Astrocyte (in vitro differentiated cells and primary cell): ENCODE data around the gene CPA4. TPM values are rescaled to one million over a fixed set of nuclear protein-coding genes. Genes with fewer than 3 reads are reported as not detected.

Experiments used
- DNase-seq: peaks from one replicate; pipeline ENCODE4 v3.0.0-alpha.2; 2010; ENCODE audit warnings: low read depth
- FAIRE-seq: peaks from 2 replicates; lab custom pipeline; 2011; peaks lifted over from hg19 to GRCh38; lab: Jason Lieb, UNC
- H2AFZ ChIP-seq: 2 replicates; pipeline ENCODE4 v1.6.0; 2012; ENCODE audit warnings: low read depth, low read length, inconsistent platforms
- H3K27ac ChIP-seq: 2 replicates; pipeline ENCODE4 v1.5.1; 2011; ENCODE audit warnings: low read depth, low read length, inconsistent platforms
- H3K27me3 ChIP-seq: 2 replicates; pipeline ENCODE4 v1.6.0; 2011; ENCODE audit warnings: low read length, inconsistent platforms; ENCODE audit not compliant: insufficient read depth
- H3K36me3 ChIP-seq: 2 replicates; pipeline ENCODE4 v1.5.1; 2011; ENCODE audit warnings: low read length, inconsistent platforms; ENCODE audit not compliant: insufficient read depth
- H3K4me1 ChIP-seq: 2 replicates; pipeline ENCODE4 v1.5.1; 2011; ENCODE audit warnings: low read length, inconsistent platforms; ENCODE audit not compliant: insufficient read depth
- H3K4me2 ChIP-seq: 2 replicates; pipeline ENCODE4 v1.6.0; 2012; ENCODE audit warnings: low read length, inconsistent platforms
- H3K4me3 ChIP-seq: 2 replicates; pipeline ENCODE4 v1.5.1; 2011; ENCODE audit warnings: low read depth, mild to moderate bottlenecking, low read length, inconsistent platforms; ENCODE audit not compliant: insufficient read depth
- H3K79me2 ChIP-seq: 2 replicates; pipeline ENCODE4 v1.6.0; 2012; ENCODE audit warnings: mild to moderate bottlenecking, low read length, inconsistent platforms; ENCODE audit not compliant: insufficient read depth
- H3K9ac ChIP-seq: 2 replicates; pipeline ENCODE4 v1.6.0; 2012; ENCODE audit warnings: mild to moderate bottlenecking, low read length, inconsistent platforms
- H3K9me3 ChIP-seq: 2 replicates; pipeline ENCODE4 v1.5.1; 2012; ENCODE audit warnings: low read depth, mild to moderate bottlenecking, low read length, inconsistent platforms; ENCODE audit not compliant: insufficient read depth
- H4K20me1 ChIP-seq: 2 replicates; pipeline ENCODE4 v1.6.0; 2012; ENCODE audit warnings: low read length, inconsistent platforms; ENCODE audit not compliant: insufficient read depth
- H3K27ac Mint-ChIP-seq: one replicate; pipeline ENCODE4 v1.8.0; 2021; ENCODE audit warnings: mild to moderate bottlenecking, mixed read lengths; ENCODE audit not compliant: unreplicated experiment
- H3K27me3 Mint-ChIP-seq: one replicate; pipeline ENCODE4 v1.8.0; 2021; ENCODE audit warnings: low read depth, mixed read lengths; ENCODE audit not compliant: unreplicated experiment
- H3K36me3 Mint-ChIP-seq: one replicate; pipeline ENCODE4 v1.8.0; 2021; ENCODE audit warnings: low read depth, mixed read lengths; ENCODE audit not compliant: unreplicated experiment
- H3K4me1 Mint-ChIP-seq: one replicate; pipeline ENCODE4 v1.8.0; 2021; ENCODE audit warnings: low read depth, mixed read lengths; ENCODE audit not compliant: unreplicated experiment
- H3K4me3 Mint-ChIP-seq: one replicate; pipeline ENCODE4 v1.8.0; 2021; ENCODE audit warnings: mild to moderate bottlenecking, moderate library complexity, mixed read lengths; ENCODE audit not compliant: unreplicated experiment
- H3K9me3 Mint-ChIP-seq: one replicate; pipeline ENCODE4 v1.8.0; 2021; ENCODE audit warnings: mild to moderate bottlenecking, mixed read lengths; ENCODE audit not compliant: unreplicated experiment
- EZH2 ChIP-seq: IDR thresholded peaks from 2 replicates; pipeline ENCODE4 v1.6.1; 2012; ENCODE audit warnings: mild to moderate bottlenecking, low read length, inconsistent platforms; ENCODE audit not compliant: insufficient read depth
- total RNA-seq: library from RNA; stranded (reverse); gene quantifications from 2 replicates; pipeline ENCODE4 v1.2.1, GENCODE V29; 2021
- TF ChIP-seq, protein P1 (sequence below): IDR thresholded peaks from 2 replicates; pipeline ENCODE4 v1.5.1; 2011; ENCODE audit warnings: low read depth, mild to moderate bottlenecking, inconsistent platforms, low read length, moderate library complexity; ENCODE audit not compliant: insufficient read depth

CPA4 gene
- total RNA-seq, 1 donor from 2014 or later = 111 TPM

DNA sequence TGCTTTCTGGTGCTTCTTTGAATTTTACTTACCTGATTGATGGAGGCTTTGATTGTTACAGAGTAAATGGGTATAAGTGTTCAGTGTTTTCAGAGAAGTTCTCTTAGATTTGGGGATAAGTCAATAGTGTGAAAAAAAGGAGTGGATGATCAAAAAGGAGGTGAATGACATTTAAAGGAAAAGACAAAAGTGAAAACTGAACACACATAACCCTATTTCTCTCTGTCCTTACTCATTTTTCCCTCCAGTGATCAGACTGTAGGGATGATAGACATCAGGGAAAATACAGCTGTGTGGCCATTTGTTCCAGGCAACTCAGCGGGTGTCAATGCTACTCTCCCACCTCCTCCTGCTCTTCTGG lies 26.0 kb upstream of the CPA4 start:
- no peaks in the 10 kb centered on the region for H3K4me1 ChIP-seq
- no peaks in the 10 kb centered on the region for H3K36me3 ChIP-seq
- no peak overlapping the region for H3K9ac ChIP-seq
- TF ChIP-seq, protein P1, sequence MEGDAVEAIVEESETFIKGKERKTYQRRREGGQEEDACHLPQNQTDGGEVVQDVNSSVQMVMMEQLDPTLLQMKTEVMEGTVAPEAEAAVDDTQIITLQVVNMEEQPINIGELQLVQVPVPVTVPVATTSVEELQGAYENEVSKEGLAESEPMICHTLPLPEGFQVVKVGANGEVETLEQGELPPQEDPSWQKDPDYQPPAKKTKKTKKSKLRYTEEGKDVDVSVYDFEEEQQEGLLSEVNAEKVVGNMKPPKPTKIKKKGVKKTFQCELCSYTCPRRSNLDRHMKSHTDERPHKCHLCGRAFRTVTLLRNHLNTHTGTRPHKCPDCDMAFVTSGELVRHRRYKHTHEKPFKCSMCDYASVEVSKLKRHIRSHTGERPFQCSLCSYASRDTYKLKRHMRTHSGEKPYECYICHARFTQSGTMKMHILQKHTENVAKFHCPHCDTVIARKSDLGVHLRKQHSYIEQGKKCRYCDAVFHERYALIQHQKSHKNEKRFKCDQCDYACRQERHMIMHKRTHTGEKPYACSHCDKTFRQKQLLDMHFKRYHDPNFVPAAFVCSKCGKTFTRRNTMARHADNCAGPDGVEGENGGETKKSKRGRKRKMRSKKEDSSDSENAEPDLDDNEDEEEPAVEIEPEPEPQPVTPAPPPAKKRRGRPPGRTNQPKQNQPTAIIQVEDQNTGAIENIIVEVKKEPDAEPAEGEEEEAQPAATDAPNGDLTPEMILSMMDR = no peak
- TF ChIP-seq EZH2 = no peak
- H3K27ac Mint-ChIP-seq = no peak overlapping the region
- no peaks in the 10 kb centered on the region for H3K9me3 ChIP-seq
- DNase-seq = no peak
- no peak overlapping the region for H3K4me3 ChIP-seq
- H3K4me3 Mint-ChIP-seq = no peak overlapping the region
- peaks cover 2% of the 10 kb centered on the region for H3K36me3 Mint-ChIP-seq
- no peaks in the 10 kb centered on the region for H3K27me3 Mint-ChIP-seq
- no peaks in the 10 kb centered on the region for H3K79me2 ChIP-seq
- H3K9me3 Mint-ChIP-seq = peaks cover 3% of the 10 kb centered on the region
- no peak overlapping the region for H3K4me2 ChIP-seq
- H3K27ac ChIP-seq = no peak overlapping the region
- H4K20me1 ChIP-seq = no peaks in the 10 kb centered on the region
- no peaks in the 10 kb centered on the region for H3K27me3 ChIP-seq
- no peak overlapping the region for H2AFZ ChIP-seq
- no peak for FAIRE-seq
- peaks cover 6% of the 10 kb centered on the region for H3K4me1 Mint-ChIP-seq

DNA sequence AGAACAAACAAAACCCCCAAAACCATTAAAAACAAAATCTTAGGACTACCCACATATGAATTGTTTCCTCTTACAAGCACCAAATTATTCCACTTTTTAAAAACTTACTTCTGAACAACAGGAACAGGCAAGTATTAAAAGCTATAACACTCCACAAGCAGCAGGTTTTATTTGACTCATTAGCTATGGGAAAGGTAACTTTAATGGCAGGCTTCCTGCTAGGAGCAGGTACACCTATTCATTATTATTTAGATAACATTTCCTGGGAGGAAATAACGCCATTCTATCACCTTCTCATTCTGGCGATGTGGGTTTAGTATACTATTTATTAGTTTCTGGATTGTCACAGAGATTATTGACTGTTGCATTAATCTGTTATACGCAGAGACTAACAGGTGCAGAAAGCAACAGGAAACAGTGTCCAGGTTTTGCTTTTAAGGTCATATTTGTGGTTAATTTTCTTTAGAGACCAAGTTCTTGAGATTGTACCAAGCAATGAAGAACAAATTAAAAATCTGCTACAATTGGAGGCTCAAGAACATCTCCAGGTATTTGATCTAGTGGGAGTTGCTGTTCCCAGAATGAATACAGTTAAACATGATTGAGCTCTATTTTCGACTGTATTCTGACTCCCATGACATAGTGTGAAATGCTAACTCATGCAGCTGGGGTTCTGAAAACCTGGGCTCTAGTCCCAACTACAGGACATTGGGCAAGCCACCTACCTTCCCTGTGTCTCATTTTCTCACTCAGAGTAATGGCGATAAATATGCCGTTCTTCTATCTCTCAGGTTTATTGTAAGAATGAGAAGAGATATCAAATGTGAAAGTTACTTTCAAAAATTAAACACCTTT lies 24.3 kb upstream of the CPA4 start:
- Histone ChIP-seq H3K36me3 (no peaks in the 10 kb centered on the region), H2AFZ (no peak overlapping the region), H3K4me2 (no peak overlapping the region), H3K27ac (no peak overlapping the region), H3K79me2 (no peaks in the 10 kb centered on the region), H4K20me1 (no peaks in the 10 kb centered on the region), H3K4me1 (peaks cover 10% of the 10 kb centered on the region), H3K4me3 (no peak overlapping the region), H3K27me3 (no peaks in the 10 kb centered on the region), H3K9me3 (no peaks in the 10 kb centered on the region), H3K9ac (no peak overlapping the region)
- Mint-ChIP-seq H3K4me1 (peaks cover 21% of the 10 kb centered on the region), H3K36me3 (peaks cover 2% of the 10 kb centered on the region), H3K27ac (no peak overlapping the region), H3K4me3 (no peak overlapping the region), H3K9me3 (peaks cover 3% of the 10 kb centered on the region), H3K27me3 (no peaks in the 10 kb centered on the region)
- TF ChIP-seq, protein P1 = no peak
- no peak for TF ChIP-seq EZH2
- DNase-seq = no peak
- no peak for FAIRE-seq

DNA sequence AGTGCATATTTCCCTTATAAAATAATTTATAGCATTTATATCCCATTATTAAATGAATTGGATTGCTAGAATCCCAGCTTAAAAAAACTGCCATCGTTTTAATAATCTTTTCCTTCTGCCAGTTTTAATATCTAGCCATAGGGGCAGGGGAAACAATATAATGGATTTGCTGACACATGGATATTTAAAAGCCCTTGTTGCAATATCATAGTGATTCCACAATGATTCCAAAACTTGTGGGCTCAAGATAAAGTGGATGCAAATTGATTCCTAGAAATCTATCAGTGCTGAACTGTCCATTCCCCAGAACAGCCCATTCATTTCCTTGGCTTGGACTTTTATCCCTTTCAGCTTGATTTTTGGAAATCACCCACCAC lies 23.7 kb upstream of the CPA4 start:
- no peak overlapping the region for H3K27ac Mint-ChIP-seq
- H3K4me3 ChIP-seq = no peak overlapping the region
- H3K27me3 ChIP-seq = no peaks in the 10 kb centered on the region
- no peaks in the 10 kb centered on the region for H3K36me3 Mint-ChIP-seq
- FAIRE-seq (no peak), DNase-seq (no peak)
- H3K79me2 ChIP-seq = no peaks in the 10 kb centered on the region
- H3K9me3 Mint-ChIP-seq = peaks cover 3% of the 10 kb centered on the region
- no peak overlapping the region for H3K4me3 Mint-ChIP-seq
- no peak overlapping the region for H3K4me2 ChIP-seq
- no peak overlapping the region for H2AFZ ChIP-seq
- no peak overlapping the region for H3K9ac ChIP-seq
- H3K9me3 ChIP-seq = no peaks in the 10 kb centered on the region
- TF ChIP-seq, protein P1 = no peak
- TF ChIP-seq EZH2 = no peak
- no peaks in the 10 kb centered on the region for H3K27me3 Mint-ChIP-seq
- H3K36me3 ChIP-seq = no peaks in the 10 kb centered on the region
- no peaks in the 10 kb centered on the region for H4K20me1 ChIP-seq
- no peak overlapping the region for H3K27ac ChIP-seq
- peaks cover 25% of the 10 kb centered on the region for H3K4me1 Mint-ChIP-seq
- H3K4me1 ChIP-seq = peaks cover 16% of the 10 kb centered on the region
